Left lung (tissue), 10 donors: ENCODE data around the gene CPED1. TPM values are rescaled to one million over a fixed set of nuclear protein-coding genes. Genes with fewer than 3 reads are reported as not detected.
"Not testable (repeated sequence)": the region's sequence is repeated elsewhere in the genome, so short reads cannot be mapped to it uniquely, and the experiment has no call there.

Experiments
- ATAC-seq: fragments of 200-7000 bp; cut with Tn5 transposase; one replicate; pipeline ENCODE4 v1.9.1; 2020; ENCODE audit warnings: moderate library complexity
- DNase-seq, 4 donors: peaks; one replicate each; pipeline ENCODE4 v3.0.0-alpha.2; 2013 to 2020
- H3K27ac ChIP-seq, 2 donors: fragments of 200-600 bp; sonication (generic) in 1 of 2; one replicate each; pipeline versions ENCODE4 v1.5.0 to v1.8.0; 2020 to 2021
- H3K27me3 ChIP-seq, 2 donors: fragments of 200-600 bp; sonication (generic) in 1 of 2; one replicate each; pipeline versions ENCODE4 v1.5.0 to v1.8.0; 2020 to 2021
- H3K36me3 ChIP-seq, 2 donors: fragments of 200-600 bp; sonication (generic) in 1 of 2; one replicate each; pipeline versions ENCODE4 v1.5.0 to v1.8.0; 2020 to 2021
- H3K4me1 ChIP-seq, 2 donors: fragments of 200-600 bp; one replicate each; pipeline ENCODE4 v1.8.0; 2021
- H3K4me3 ChIP-seq, 2 donors: fragments of 200-600 bp; sonication (generic) in 1 of 2; one replicate each; pipeline versions ENCODE4 v1.5.0 to v1.8.0; 2020 to 2021; ENCODE audit warnings: mild to moderate bottlenecking in 1 of 2
- H3K9me3 ChIP-seq, 2 donors: fragments of 200-600 bp; sonication (generic) in 1 of 2; one replicate each; pipeline versions ENCODE4 v1.5.0 to v1.8.0; 2020 to 2021
- intact Hi-C, 2 donors: fragments of 100-400 bp; cut with DNase I; formaldehyde crosslinking; loops; one replicate each; pipeline versions ENCODE4 v1.11.2 to v1.14.2; 2022
- polyA plus RNA-seq, 6 donors: library from polyadenylated mRNA; unstranded; fragments of 120-200 nt; gene quantifications; one replicate each; pipeline ENCODE4 v1.2.1, GENCODE V29; 2013; ENCODE audit not compliant: insufficient read length in 6 of 6
- total RNA-seq, 2 donors: library from RNA; stranded (reverse); fragmentation: NEBNext Ultra II Directional; extraction: Animal tissue kit (Norgen Biotek cat#: 25700); gene quantifications; one replicate each; pipeline ENCODE4 v1.2.1, GENCODE V29; 2021
- TF ChIP-seq, protein P1 (sequence below), 2 donors: fragments of 200-600 bp; sonication (generic) in 1 of 2; IDR thresholded peaks; one replicate each; pipeline versions ENCODE4 v1.5.0 to v1.8.0; 2021; ENCODE audit warnings: antibody characterized with exemption in 2 of 2
- donor health status: DM: no; HTN: yes; CAD: no.
- donor health status: DM: no; HTN: no; CAD: no.

The CPED1 gene
- total and polyA plus RNA-seq, 8 donors, result 8.8 to 29.6 (median 22.8) TPM

DNA sequence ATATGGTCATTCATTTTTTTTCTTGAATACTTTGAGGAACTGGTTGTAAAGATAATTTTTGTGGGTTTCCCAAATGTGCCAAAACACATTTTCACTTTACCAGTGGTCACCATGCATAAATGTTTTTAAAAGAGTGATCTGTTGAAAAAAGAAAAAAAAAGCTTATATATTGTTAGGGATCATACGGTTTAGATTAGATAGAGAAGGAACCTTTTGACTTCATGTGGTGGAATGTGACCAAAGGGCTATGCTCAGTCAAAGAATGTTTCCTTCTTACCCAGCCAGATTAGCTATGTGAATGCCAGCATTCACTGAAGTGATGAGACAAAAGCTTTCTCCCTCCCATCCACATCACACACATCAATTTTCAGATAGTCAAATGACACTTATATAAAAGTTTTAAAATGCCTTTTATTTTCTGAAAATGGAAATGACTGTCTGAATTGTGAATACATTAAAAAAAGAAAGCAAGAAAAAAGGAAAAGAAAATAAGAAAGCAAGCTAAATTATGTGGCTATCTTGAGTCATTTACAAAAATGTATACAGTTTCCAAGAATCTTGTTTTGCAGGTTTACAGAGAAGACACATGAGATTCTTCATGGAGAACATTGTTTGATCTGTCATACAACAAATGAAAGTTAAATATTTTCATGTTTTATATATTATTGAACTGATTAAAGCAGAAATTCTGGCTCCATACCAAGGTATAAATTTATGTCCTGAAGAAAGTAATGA is 8.6 kb upstream of the CPED1 start:
- ATAC-seq (no peak), DNase-seq (no peak)
- Histone ChIP-seq H3K27me3 (no peaks in the 10 kb centered on the region), H3K36me3 (peaks cover 0 to 18% of the 10 kb centered on the region in 2 donors), H3K4me1 (no peaks in the 10 kb centered on the region), H3K27ac (no peak overlapping the region), H3K9me3 (no peaks in the 10 kb centered on the region), H3K4me3 (no peak overlapping the region)
- intact Hi-C loops, result no loop called here
- TF ChIP-seq, protein P1, sequence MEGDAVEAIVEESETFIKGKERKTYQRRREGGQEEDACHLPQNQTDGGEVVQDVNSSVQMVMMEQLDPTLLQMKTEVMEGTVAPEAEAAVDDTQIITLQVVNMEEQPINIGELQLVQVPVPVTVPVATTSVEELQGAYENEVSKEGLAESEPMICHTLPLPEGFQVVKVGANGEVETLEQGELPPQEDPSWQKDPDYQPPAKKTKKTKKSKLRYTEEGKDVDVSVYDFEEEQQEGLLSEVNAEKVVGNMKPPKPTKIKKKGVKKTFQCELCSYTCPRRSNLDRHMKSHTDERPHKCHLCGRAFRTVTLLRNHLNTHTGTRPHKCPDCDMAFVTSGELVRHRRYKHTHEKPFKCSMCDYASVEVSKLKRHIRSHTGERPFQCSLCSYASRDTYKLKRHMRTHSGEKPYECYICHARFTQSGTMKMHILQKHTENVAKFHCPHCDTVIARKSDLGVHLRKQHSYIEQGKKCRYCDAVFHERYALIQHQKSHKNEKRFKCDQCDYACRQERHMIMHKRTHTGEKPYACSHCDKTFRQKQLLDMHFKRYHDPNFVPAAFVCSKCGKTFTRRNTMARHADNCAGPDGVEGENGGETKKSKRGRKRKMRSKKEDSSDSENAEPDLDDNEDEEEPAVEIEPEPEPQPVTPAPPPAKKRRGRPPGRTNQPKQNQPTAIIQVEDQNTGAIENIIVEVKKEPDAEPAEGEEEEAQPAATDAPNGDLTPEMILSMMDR (IDR thresholded peaks at IDR 0.05), result no peak

DNA sequence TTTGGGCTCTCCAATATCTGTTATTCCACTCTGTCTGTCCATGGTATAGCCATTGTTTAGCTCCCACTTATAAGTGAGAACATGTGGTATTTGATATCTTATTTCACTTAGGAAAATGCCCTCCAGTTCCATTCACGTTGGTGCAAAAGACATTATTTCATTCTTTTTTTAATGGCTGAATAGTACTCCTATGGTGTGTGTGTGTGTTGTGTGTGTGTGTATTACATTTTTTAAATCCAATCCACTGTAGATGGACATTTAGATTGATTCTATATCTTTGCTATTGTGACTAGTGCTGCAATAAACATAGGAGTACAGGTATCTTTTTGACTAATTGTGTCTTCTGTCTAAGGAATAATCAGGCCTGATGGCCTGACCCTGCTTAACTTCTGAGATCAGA is 7.4 kb upstream of the CPED1 start:
- ATAC-seq (no peak), DNase-seq (no peak)
- H3K4me1 ChIP-seq, result no peaks in the 10 kb centered on the region
- intact Hi-C loops, result no loop called here
- no peaks in the 10 kb centered on the region for H3K9me3 ChIP-seq
- TF ChIP-seq, protein P1 (IDR thresholded peaks at IDR 0.05), result no peak
- H3K36me3 ChIP-seq, result peaks cover 0 to 6% of the 10 kb centered on the region in 2 donors
- no peak overlapping the region for H3K27ac ChIP-seq
- no peaks in the 10 kb centered on the region for H3K27me3 ChIP-seq
- no peak overlapping the region for H3K4me3 ChIP-seq

DNA sequence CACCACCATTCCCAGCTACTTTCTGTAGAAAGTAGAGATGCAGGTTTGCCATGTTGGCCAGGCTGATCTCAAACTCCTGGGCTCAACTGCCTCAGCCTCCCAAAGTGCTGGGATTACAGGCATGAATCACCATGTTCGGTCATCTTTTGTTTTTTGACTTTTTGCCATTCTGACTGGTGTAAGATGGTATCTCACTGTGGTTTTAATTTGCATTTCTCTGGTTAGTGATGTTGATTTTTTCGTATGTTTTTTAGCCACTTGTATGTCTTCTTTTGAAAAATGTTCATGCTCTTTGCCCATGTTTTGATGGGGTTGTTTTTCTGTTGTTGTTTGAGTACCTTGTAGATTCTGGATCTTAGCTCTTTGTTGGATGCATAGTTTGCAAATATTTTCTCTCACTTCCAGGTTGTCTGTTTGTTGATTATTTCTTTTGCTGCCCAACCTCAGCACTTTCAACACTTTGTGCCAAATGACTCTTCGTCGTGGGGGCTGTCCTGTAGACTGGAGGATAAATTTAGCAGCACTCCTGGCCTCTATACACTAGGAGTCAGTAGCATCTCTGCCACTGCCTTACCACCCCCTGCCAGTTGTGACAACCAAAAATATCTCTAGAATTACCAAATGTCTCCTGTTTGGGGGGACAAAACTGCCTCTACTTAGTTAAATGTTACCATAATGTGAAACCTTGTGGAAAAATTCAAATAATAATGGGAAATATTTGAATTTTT is 6.5 kb upstream of the CPED1 start:
- TF ChIP-seq, protein P1 (IDR thresholded peaks at IDR 0.05), result no peak
- DNase-seq, result no peak
- Histone ChIP-seq H3K36me3 (no peaks in the 10 kb centered on the region), H3K4me1 (no peaks in the 10 kb centered on the region), H3K27ac (no peak overlapping the region), H3K9me3 (no peaks in the 10 kb centered on the region), H3K27me3 (no peaks in the 10 kb centered on the region), H3K4me3 (no peak overlapping the region)
- intact Hi-C loops, result no loop called here
- ATAC-seq, result no peak

DNA sequence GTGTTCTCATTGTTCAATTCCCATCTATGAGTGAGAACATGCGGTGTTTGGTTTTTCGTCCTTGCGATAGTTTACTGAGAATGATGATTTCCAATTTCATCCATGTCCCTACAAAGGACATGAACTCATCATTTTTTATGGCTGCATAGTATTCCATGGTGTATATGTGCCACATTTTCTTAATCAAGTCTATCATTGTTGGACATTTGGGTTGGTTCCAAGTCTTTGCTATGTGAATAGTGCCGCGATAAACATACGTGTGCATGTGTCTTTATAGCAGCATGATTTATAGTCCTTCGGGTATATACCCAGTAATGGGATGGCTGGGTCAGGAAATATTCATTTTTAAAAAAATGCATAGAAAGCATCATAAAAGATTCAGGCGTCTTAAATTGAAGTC is 4.9 kb upstream of the CPED1 start:
- H3K27ac ChIP-seq, H3K4me1 ChIP-seq, DNase-seq, H3K36me3 ChIP-seq, ATAC-seq, H3K9me3 ChIP-seq, H3K4me3 ChIP-seq, H3K27me3 ChIP-seq, intact Hi-C loops: not testable (repeated sequence)

DNA sequence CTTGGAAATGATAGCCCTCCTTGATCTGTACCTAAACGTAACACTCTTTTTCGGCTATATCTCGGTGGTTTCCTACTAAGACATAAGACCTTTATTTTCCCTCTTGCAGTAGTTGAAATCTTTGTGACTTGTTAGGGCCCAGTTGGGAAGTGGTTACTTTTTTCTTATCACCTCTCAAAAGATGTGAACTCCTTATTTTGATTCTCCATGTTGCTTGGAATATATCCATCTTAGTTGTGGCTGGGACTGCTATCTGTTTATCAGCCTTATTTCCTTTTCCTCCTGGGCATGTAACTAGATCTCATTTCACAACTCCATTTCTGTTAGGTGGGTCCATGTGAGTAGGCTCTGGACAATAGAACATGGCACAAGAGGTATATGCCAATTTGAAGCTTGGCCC is 4.1 kb upstream of the CPED1 start:
- Histone ChIP-seq H3K4me1 (peaks cover 0 to 16% of the 10 kb centered on the region in 2 donors), H3K36me3 (no peaks in the 10 kb centered on the region)

More for the DNA sequence above, 4.1 kb upstream of the CPED1 start:
- no peaks in the 10 kb centered on the region for H3K9me3 ChIP-seq
- no peak overlapping the region for H3K4me3 ChIP-seq
- no peak for ATAC-seq
- DNase-seq, result no peak
- H3K27ac ChIP-seq, result no peak overlapping the region
- intact Hi-C loops, result no loop called here
- peaks cover 0 to 12% of the 10 kb centered on the region in 2 donors for H3K27me3 ChIP-seq
- TF ChIP-seq, protein P1 (IDR thresholded peaks at IDR 0.05), result no peak
